IPS-18a (cell line): ENCODE results near the gene EXOC7.

Experiments
- H3K27ac ChIP-seq: one replicate; pipeline ENCODE4 v1.5.1; 2013; ENCODE audit warnings: low read length
- H3K27me3 ChIP-seq: one replicate; pipeline ENCODE4 v1.6.1; 2013; ENCODE audit warnings: mild to moderate bottlenecking, low read length; ENCODE audit not compliant: control insufficient read depth, insufficient read depth
- H3K36me3 ChIP-seq: one replicate; pipeline ENCODE4 v1.6.1; 2013; ENCODE audit warnings: low read depth, low read length; ENCODE audit not compliant: control insufficient read depth
- H3K4me1 ChIP-seq: one replicate; pipeline ENCODE4 v1.6.1; 2013; ENCODE audit warnings: low read depth, low read length; ENCODE audit not compliant: control insufficient read depth
- H3K4me3 ChIP-seq: one replicate; pipeline ENCODE4 v1.5.1; 2013; ENCODE audit warnings: low read length
- H3K9ac ChIP-seq: one replicate; pipeline ENCODE4 v1.6.1; 2013; ENCODE audit warnings: mild to moderate bottlenecking, low read length, moderate library complexity
- H3K9me3 ChIP-seq: one replicate; pipeline ENCODE4 v1.6.1; 2013; ENCODE audit warnings: low read depth, low read length; ENCODE audit not compliant: control insufficient read depth

Gene EXOC7

DNA sequence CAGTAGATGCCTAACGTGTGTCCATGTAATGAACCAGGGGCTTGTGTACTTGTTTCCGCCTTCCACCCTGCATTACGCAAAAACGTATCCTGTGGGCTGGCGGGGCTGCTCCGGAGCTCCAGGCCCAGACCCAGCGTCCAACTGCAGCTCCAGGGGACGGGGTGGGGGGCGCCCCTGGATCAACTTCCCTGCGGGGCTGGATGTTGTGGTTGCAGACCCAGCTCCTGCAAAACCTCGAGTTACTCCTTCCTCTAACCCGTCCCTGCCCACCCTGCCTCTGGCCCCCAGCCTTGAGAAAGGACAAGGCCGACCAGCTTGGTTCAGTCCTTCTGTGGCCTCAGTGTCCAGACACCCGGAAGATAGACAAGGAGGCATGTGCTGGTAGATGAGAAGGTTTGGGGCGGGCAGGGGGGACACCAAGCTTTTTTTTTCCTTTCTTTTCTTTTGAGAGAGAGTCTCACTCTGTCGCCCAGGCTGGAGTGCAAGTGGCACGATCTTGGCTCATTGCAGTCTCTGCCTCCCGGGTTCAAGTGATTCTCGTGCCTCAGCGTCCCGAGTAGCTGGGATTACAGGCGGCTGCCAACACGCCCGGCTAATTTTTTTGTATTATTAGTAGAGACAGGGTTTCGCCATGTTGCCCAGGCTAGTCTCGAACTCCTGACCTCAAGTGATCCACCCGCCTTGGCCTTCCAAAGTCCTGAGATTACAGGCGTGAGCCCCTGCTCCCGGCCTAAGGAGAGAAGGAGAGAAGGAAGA, 731 bp upstream of the EXOC7 start:
- Histone ChIP-seq H3K4me3 (peak overlapping the region; percentile 97), H3K9me3 (no peaks in the 10 kb centered on the region), H3K4me1 (peaks cover 17% of the 10 kb centered on the region), H3K9ac (peak overlapping the region; percentile 77), H3K27me3 (no peaks in the 10 kb centered on the region), H3K36me3 (peaks cover 20% of the 10 kb centered on the region), H3K27ac (peak overlapping the region; percentile 83)

DNA sequence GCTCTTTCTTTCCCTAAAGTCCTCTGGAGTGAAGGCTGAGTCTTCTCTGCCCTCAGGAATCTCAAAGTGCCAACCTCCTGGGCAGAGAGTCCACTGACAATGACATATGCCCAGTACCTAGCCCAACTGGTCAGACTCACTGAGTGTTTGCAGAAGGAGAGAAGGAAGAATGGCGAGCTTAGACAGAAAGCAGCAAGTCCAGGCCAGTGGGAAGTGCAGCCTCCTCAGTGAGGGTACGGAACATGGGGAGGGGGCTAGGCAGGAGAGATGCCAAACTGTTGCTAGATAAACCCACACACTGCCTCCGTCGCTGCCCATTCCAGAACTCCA, 678 bp downstream of the EXOC7 start:
- no peaks in the 10 kb centered on the region for H3K9me3 ChIP-seq
- H3K4me1 ChIP-seq, result peaks cover 17% of the 10 kb centered on the region
- peak overlapping the region; percentile 97 for H3K4me3 ChIP-seq
- H3K36me3 ChIP-seq, result peaks cover 25% of the 10 kb centered on the region
- peak overlapping the region; percentile 77 for H3K9ac ChIP-seq
- peak overlapping the region; percentile 42 for H3K27ac ChIP-seq
- H3K27me3 ChIP-seq, result no peaks in the 10 kb centered on the region

DNA sequence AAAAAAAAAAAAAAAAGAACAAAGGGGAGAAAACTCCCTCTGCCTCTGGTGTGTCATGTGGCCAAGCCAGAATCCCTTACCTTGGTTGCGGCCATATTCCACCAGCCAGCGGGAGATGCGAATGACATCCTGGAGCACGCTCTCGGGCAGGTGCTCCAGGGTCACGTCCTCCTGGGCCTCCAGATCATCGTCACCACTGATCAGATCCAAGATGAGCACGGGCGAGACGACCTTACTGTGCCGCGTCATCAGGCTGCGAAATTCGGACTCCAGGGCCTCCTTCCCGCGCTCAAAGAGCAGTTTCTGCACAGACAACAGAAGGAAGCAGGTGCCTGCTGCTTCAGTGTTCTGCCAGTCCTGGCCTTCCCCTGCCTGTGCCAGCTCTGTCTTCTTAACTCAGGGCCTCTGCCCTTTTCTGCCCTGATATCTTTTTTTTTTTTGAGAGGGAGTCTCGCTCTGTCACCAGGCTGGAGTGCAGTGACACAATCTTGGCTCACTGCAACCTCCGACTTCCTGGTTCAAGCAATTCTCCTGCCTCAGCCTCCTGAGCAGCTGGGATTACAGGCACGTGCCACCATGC, 5.8 kb downstream of the EXOC7 start:
- H3K36me3 ChIP-seq, result peaks cover 56% of the 10 kb centered on the region
- H3K4me1 ChIP-seq, result no peaks in the 10 kb centered on the region
- no peaks in the 10 kb centered on the region for H3K27me3 ChIP-seq
- H3K4me3 ChIP-seq, result no peak overlapping the region
- no peak overlapping the region for H3K27ac ChIP-seq
- no peak overlapping the region for H3K9ac ChIP-seq
- H3K9me3 ChIP-seq, result no peaks in the 10 kb centered on the region

DNA sequence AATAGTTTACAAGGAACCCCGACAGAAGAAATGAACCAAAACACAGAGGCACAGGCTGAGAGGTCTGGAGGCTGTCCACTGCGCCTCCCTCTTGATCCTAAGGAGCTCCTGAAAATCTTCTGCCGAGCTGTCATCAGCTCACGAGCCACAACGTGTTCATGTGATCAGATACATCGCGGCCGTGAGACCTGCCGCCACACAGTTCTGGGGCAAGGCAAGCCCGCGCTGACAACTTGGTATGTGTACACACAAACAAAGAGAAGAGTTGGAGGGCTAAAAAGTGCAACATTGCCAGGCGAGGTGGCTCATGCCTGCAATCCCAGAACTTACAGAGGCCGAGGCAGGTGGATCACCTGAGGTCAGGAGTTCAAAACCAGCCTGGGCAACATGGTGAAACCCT, 7.6 kb downstream of the EXOC7 start:
- peaks cover 50% of the 10 kb centered on the region for H3K36me3 ChIP-seq
- no peak overlapping the region for H3K27ac ChIP-seq
- no peak overlapping the region for H3K4me3 ChIP-seq

DNA sequence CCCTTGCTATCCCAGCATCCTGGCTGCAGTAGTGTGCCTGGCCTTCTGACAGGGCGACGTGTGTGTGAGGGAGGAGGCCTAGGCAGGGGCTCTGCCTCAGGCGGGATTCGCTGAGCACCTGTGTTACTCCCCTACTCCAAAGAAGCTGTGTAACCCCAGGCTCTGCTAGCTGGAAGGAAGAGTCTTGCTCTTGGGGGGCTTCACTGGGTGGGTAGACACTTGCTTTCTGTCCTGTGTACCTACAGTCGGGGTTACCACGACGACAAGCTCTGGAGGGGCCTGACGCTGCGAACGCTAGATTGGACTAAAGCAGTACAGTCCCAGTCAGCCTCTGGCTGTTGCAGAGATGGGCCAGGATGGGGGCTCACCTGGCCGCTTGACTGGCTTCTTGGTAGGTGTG, 9.5 kb downstream of the EXOC7 start:
- H3K36me3 ChIP-seq, result peaks cover 57% of the 10 kb centered on the region
- no peaks in the 10 kb centered on the region for H3K27me3 ChIP-seq

More for the DNA sequence above, 7.6 kb downstream of the EXOC7 start:
- no peak overlapping the region for H3K9ac ChIP-seq
- no peaks in the 10 kb centered on the region for H3K9me3 ChIP-seq
- no peaks in the 10 kb centered on the region for H3K27me3 ChIP-seq
- H3K4me1 ChIP-seq, result no peaks in the 10 kb centered on the region

DNA sequence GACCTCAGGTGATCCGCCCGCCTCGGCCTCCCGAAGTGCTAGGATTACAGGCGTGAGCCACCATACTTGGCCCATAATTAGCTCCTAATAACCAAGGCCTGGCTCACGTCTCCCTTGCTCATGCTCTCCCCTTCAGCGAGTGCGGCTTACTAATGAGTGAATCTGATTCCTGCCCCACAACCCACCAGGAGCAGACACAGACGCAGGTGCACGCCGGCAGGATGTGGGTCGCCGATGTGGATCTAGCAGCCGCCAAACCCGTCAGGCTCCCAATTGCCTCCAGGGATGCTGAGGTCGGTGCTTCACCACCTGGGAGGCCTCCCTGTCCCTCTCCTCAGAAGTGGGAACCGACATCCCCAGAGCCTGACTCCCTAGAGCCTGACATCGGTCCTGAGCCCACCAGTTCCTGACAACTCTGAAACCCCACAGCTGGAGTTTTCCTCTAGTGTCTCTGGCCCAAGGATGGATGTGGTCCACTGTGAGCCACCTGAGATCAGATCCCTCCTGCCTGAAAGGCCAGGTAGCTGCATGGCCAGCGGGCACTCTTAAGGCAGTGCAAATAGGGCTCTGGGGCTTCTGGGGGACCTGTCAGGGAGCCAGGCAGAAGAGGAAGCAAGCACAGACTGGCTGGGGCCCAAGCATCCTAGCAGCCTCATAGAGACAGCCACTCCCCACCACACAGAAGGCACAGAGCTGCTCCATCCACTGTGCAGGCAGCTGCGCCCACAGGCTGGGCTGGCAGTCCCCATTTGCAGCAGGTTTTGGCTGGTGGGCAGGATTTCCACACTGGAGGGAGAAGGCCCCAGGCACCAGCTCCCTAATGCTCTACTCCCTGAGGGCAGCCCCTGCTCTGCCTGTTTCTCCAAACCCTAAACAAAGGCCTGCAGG, 10.8 kb downstream of the EXOC7 start:
- no peak overlapping the region for H3K4me3 ChIP-seq
- H3K36me3 ChIP-seq, result peaks cover 61% of the 10 kb centered on the region

More for the DNA sequence above, 9.5 kb downstream of the EXOC7 start:
- Histone ChIP-seq H3K9me3 (no peaks in the 10 kb centered on the region), H3K4me3 (no peak overlapping the region), H3K27ac (no peak overlapping the region), H3K9ac (no peak overlapping the region), H3K4me1 (no peaks in the 10 kb centered on the region)

DNA sequence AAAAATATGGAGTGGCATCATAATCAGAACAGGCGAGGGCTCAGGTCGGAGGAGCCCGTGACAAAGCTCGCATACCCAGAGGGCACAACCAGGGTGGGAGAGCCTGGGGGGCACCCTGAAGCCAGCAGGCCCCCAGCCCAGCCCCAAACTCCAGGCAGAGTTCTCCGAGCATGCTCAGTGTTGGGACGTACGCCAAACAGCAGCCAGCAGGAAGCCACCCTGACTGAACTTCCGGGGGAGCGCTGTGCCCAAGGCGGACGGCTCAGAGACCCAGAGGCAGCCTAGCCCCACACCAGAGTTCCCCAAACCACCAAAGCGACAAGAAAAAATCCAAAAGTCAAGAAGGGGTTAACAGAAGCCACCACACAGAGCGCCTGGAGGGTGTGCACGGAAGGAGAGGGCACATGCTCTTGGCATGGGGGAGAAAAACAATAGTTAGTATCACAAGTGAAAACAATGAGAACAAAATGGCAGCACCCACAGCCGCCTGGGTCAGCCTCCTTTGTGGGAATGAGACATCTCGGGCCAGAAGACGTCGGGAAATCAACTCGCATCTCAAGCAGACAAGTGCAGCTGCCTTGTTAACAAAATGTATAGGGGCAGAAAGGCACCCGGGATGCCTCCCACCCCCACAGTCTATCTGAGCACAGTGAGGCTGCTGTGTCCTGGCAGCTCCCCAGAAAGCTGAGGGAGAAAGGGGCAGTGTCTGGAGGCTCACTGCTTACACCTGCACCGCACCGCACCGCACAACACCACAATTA, 11.9 kb downstream of the EXOC7 start:
- Histone ChIP-seq H3K9me3 (no peaks in the 10 kb centered on the region), H3K27me3 (no peaks in the 10 kb centered on the region), H3K4me3 (no peak overlapping the region), H3K27ac (no peak overlapping the region), H3K9ac (no peak overlapping the region), H3K4me1 (no peaks in the 10 kb centered on the region), H3K36me3 (peaks cover 62% of the 10 kb centered on the region)

More for the DNA sequence above, 10.8 kb downstream of the EXOC7 start:
- Histone ChIP-seq H3K27me3 (no peaks in the 10 kb centered on the region), H3K9ac (no peak overlapping the region), H3K4me1 (no peaks in the 10 kb centered on the region), H3K9me3 (no peaks in the 10 kb centered on the region), H3K27ac (no peak overlapping the region)

DNA sequence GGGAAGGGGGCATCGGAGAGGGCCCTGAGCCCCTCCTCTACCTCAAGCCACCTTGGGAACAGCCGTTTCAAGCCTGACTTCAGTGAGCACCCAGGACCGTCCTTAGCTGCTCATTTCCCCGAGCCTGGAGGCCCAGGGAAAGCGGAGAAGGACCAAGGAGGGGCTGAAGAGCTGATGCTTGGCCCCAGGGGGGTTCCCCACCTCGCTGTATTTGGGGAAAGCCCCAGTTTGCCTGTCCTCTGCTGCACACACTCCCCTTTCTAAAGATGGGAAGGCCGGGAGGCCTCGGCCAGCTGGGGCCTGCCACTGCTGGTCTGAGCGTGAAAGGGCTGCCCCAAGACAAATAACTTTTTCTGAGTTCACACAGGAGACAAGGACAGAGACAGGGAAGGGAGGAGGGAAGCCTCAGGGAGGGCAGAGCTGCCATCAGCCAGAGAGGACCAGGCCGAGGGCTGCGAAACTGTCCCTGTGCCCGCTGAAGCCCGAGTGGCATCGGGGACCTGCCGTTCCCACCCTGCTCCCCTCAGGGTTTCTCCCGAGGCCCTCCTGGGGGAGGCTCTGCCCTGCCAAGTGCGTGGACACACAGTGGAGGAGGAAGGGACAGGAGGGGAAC, 13.0 kb downstream of the EXOC7 start:
- H3K27me3 ChIP-seq, result no peaks in the 10 kb centered on the region
- no peak overlapping the region for H3K9ac ChIP-seq
- no peak overlapping the region for H3K4me3 ChIP-seq
- H3K9me3 ChIP-seq, result no peaks in the 10 kb centered on the region
- H3K36me3 ChIP-seq, result peaks cover 69% of the 10 kb centered on the region
- no peak overlapping the region for H3K27ac ChIP-seq
- no peaks in the 10 kb centered on the region for H3K4me1 ChIP-seq

DNA sequence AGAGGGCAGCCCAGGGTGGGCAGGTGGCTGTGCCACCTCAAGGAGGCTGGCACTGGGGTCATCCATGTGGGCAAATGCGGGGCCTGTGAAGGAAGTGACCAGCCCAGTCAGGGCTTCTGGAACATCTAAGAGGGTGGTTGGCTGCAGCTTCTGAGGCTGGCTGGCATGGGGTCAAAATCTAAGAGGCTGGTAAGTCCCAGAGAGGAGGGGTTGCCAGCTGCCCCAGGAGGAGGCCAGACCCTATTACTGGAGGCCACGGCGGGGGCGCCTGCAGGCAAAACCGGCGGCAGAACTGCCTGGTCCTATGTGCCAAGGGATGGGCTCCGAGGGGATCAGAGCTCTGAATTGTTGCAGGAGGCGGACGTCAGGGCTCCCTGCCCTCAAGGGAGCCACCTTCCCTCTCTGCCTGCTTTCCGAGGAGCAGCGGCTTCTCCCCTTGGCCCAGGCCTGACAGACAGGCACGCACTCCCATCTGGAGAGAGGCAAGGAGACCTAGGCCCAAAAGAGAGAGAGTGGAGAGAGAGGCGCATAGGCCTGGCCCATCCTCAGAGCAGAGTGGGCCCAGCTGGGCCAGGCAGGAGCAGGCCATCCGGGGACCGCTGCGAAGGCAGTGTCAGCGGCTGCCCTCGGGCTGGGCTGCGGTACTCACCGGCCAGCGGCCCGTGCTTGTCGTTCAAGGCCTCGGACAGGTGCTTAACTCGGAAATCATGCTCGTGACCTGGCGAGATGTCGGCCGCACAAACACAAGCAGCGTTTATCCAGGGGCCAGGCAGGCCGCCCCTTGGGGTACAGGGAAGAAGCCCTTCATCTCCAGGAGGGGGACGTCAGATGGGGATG, 13.7 kb downstream of the EXOC7 start:
- H3K27me3 ChIP-seq, result no peaks in the 10 kb centered on the region
- no peak overlapping the region for H3K27ac ChIP-seq
- H3K9ac ChIP-seq, result no peak overlapping the region
- no peaks in the 10 kb centered on the region for H3K9me3 ChIP-seq
- H3K36me3 ChIP-seq, result peaks cover 76% of the 10 kb centered on the region
- no peak overlapping the region for H3K4me3 ChIP-seq
- no peaks in the 10 kb centered on the region for H3K4me1 ChIP-seq

DNA sequence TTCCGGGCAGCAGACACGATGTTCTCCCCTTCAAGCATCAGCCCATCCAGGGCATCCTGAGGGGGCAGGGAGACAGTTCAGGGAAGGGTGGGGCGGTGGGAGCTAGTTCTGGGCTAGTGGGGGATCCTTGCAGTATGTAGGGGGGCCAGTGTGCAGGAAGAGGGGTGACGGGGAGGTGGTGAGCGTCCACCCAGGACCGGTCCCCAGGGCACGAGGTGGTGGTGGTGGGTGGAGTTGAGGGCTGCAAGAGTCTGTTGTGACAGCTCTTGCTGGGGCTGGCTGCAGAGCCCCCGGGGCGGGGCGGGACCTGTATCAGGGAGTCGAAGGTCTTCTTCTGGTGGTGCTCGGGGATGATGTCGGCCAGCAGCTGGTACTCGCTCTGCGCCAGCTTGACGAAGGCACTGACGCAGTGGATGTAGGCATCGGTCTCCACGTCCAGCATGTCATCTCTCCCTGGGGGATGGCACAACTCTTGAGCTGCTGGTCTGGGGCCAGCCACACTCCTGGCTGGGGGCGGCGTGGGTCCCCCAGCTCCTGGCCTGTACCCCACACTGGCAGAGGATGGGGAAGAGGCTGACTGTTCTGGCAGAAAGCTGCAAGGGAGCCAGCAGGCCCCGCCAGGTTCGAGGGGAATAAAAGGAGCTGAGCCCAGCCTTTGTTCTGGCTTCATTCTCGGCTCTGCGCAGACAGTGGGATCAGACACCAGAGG, 14.6 kb downstream of the EXOC7 start:
- no peaks in the 10 kb centered on the region for H3K4me1 ChIP-seq
- no peak overlapping the region for H3K27ac ChIP-seq
- H3K4me3 ChIP-seq, result no peak overlapping the region
- peaks cover 77% of the 10 kb centered on the region for H3K36me3 ChIP-seq
- H3K9me3 ChIP-seq, result no peaks in the 10 kb centered on the region
- H3K27me3 ChIP-seq, result no peaks in the 10 kb centered on the region
- H3K9ac ChIP-seq, result no peak overlapping the region
